ENCODE measurements around the gene APCDD1L. TPM values are rescaled to one million over a fixed set of nuclear protein-coding genes. Genes with fewer than 3 reads are reported as not detected.

Gene APCDD1L
- total and polyA plus RNA-seq, 2 experiments from 2014 or later = 0.23 TPM; not detected in 1

GRCh38 chr20:58546416-58546711, 31.2 kb upstream of the APCDD1L start:
- no peaks in the 10 kb centered on the region for H3K9me2 ChIP-seq (replicated peaks; ENCODE audit: insufficient read depth)
- no peaks in the 10 kb centered on the region for H4K20me1 ChIP-seq (ENCODE audit: insufficient read depth, poor library complexity, severe bottlenecking)
- peaks cover 26% of the 10 kb centered on the region for H3K27me3 ChIP-seq
- peaks cover 9% of the 10 kb centered on the region for H3K4me1 ChIP-seq (ENCODE audit: insufficient read depth)
- no peak overlapping the region for H3K27ac ChIP-seq
- H3K36me3 ChIP-seq (replicated peaks; ENCODE audit: insufficient read depth, low read depth) = no peaks in the 10 kb centered on the region
- no peak overlapping the region for H2AFZ ChIP-seq
- 94% methylated on average over 5 of the region's 5 CpGs for WGBS (ENCODE audit: low lambda C conversion rate, missing lambda C conversion rate)
- no peaks in the 10 kb centered on the region for H3K79me2 ChIP-seq
- no peak for DNase-seq (ENCODE audit: low spot score)
- H3K9me3 ChIP-seq (ENCODE audit: low read depth) = no peaks in the 10 kb centered on the region
- H3K4me2 ChIP-seq = no peak overlapping the region
- TF ChIP-seq EZH2phosphoT487 (IDR thresholded peaks at IDR 0.05; ENCODE audit: low read depth, severe bottlenecking, unreplicated experiment) (no peak), EZH2 (IDR thresholded peaks at IDR 0.05; ENCODE audit: borderline replicate concordance) (no peak), CTCF (IDR thresholded peaks at IDR 0.05; ENCODE audit: poor library complexity) (no peak)
- no peak overlapping the region for H3K4me3 ChIP-seq

GRCh38 chr20:58545565-58546415, 30.6 kb upstream of the APCDD1L start:
- Histone ChIP-seq H3K9me3 (ENCODE audit: low read depth) (no peaks in the 10 kb centered on the region), H3K27me3 (peaks cover 26% of the 10 kb centered on the region), H3K36me3 (replicated peaks; ENCODE audit: insufficient read depth, low read depth) (no peaks in the 10 kb centered on the region), H3K4me1 (ENCODE audit: insufficient read depth) (peaks cover 8% of the 10 kb centered on the region), H3K9me2 (replicated peaks; ENCODE audit: insufficient read depth) (no peaks in the 10 kb centered on the region), H3K4me2 (no peak overlapping the region), H2AFZ (no peak overlapping the region), H3K4me3 (no peak overlapping the region), H3K27ac (no peak overlapping the region), H3K79me2 (no peaks in the 10 kb centered on the region), H4K20me1 (ENCODE audit: insufficient read depth, poor library complexity, severe bottlenecking) (no peaks in the 10 kb centered on the region)
- no peak for TF ChIP-seq EZH2 (IDR thresholded peaks at IDR 0.05; ENCODE audit: borderline replicate concordance)
- no peak for TF ChIP-seq EZH2phosphoT487 (IDR thresholded peaks at IDR 0.05; ENCODE audit: low read depth, severe bottlenecking, unreplicated experiment)
- TF ChIP-seq CTCF (IDR thresholded peaks at IDR 0.05; ENCODE audit: poor library complexity) = no peak
- DNase-seq (ENCODE audit: low spot score) = no peak
- 93% methylated on average over 17 of the region's 17 CpGs for WGBS (ENCODE audit: low lambda C conversion rate, missing lambda C conversion rate)

- H4K20me1 ChIP-seq (ENCODE audit: insufficient read depth, poor library complexity, severe bottlenecking) = no peaks in the 10 kb centered on the region
- no peaks in the 10 kb centered on the region for H3K36me3 ChIP-seq (replicated peaks; ENCODE audit: insufficient read depth, low read depth)
- WGBS (ENCODE audit: low lambda C conversion rate, missing lambda C conversion rate) = 93% methylated on average over 4 of the region's 4 CpGs
- peaks cover under 1% of the 10 kb centered on the region for H3K4me1 ChIP-seq (ENCODE audit: insufficient read depth)
- peaks cover 25% of the 10 kb centered on the region for H3K27me3 ChIP-seq
- no peak overlapping the region for H3K4me3 ChIP-seq
- TF ChIP-seq EZH2 (IDR thresholded peaks at IDR 0.05; ENCODE audit: borderline replicate concordance) (no peak), EZH2phosphoT487 (IDR thresholded peaks at IDR 0.05; ENCODE audit: low read depth, severe bottlenecking, unreplicated experiment) (no peak), CTCF (IDR thresholded peaks at IDR 0.05; ENCODE audit: poor library complexity) (no peak)
- no peak overlapping the region for H3K27ac ChIP-seq
- no peaks in the 10 kb centered on the region for H3K9me2 ChIP-seq (replicated peaks; ENCODE audit: insufficient read depth)
- no peaks in the 10 kb centered on the region for H3K79me2 ChIP-seq
- no peak overlapping the region for H2AFZ ChIP-seq
- H3K4me2 ChIP-seq = no peak overlapping the region
- no peak for DNase-seq (ENCODE audit: low spot score)
- no peaks in the 10 kb centered on the region for H3K9me3 ChIP-seq (ENCODE audit: low read depth)
These were observed 29.7 kb upstream of the APCDD1L start for GRCh38 chr20:58544891-58545290.
